Endothelial cell of umbilical vein (primary cell): Measurements from ENCODE around the gene CSNK1G2.

Source experiments
- CTCF ChIP-seq, 2 donors: IDR thresholded peaks; 1 replicate in 1 of 2; 2 replicates in 1 of 2; pipeline ENCODE4 v1.5.1; 2011; ENCODE audit warnings: low read length in 2 of 2, mild to moderate bottlenecking in 2 of 2, moderate library complexity in 2 of 2, control low read depth in 1 of 2, inconsistent platforms in 1 of 2, low read depth in 1 of 2; ENCODE audit not compliant: insufficient read depth in 1 of 2; ENCODE audit errors: extremely low read depth in 1 of 2
- EZH2 ChIP-seq: IDR thresholded peaks from 2 replicates; pipeline ENCODE4 v1.6.1; 2012; ENCODE audit warnings: borderline replicate concordance, low read depth, mild to moderate bottlenecking, moderate library complexity, low read length, inconsistent platforms; ENCODE audit not compliant: severe bottlenecking
- MYC ChIP-seq: IDR thresholded peaks from one replicate; pipeline ENCODE4 v1.6.1; 2011; ENCODE audit warnings: mild to moderate bottlenecking, low read depth, low read length
- POLR2AphosphoS5 ChIP-seq: IDR thresholded peaks from 2 replicates; pipeline ENCODE4 v1.6.1; 2012; ENCODE audit warnings: low read depth, mild to moderate bottlenecking, control low read depth, low read length, moderate library complexity; ENCODE audit not compliant: insufficient read depth
- TF ChIP-seq, protein P1 (sequence below): IDR thresholded peaks from 2 replicates; pipeline ENCODE4 v1.6.1; 2011; ENCODE audit not compliant: insufficient read depth, insufficient read length

DNA sequence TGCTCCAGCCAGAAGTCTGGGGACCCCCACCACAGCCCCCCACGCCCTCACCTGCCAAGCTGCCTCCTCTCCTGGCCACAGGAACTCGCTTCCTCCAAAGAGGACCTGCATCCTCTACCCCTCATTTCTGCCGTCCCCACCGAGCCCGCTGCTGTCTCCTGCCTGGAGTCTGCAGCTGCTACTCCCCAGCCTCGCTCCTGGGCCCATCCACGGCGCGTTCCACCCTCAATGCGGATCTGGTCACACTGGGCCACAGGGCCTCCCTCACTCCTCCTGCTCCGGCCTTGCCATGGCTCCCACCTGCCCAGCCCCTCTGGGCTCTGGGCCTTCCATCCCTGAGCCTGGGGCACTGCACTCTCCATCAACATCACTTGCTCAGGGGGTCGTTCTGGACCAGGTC, 70.2 kb downstream of the CSNK1G2 start:
- TF ChIP-seq, protein P1, sequence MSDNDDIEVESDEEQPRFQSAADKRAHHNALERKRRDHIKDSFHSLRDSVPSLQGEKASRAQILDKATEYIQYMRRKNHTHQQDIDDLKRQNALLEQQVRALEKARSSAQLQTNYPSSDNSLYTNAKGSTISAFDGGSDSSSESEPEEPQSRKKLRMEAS = no peak
- no peak for TF ChIP-seq MYC
- TF ChIP-seq CTCF (IDR thresholded peaks at IDR 0.05; ENCODE audit: extremely low read depth in 1 of 2, insufficient read depth in 1 of 2, low read depth in 1 of 2, low read length in 2 of 2) = no peak
- TF ChIP-seq EZH2 = no peak
- TF ChIP-seq POLR2AphosphoS5 = no peak
